ENCODE data around the gene MRPL39. TPM values are rescaled to one million over a fixed set of nuclear protein-coding genes. Genes with fewer than 3 reads are reported as not detected.

The MRPL39 gene
- total RNA-seq, 2 donors from 2014 or later, result 25.9 to 35.7 TPM

- Histone ChIP-seq H3K9me3 (no peaks in the 10 kb centered on the region), H3K27me3 (no peaks in the 10 kb centered on the region), H3K27ac (no peak overlapping the region), H3K4me1 (no peaks in the 10 kb centered on the region), H3K4me3 (no peak overlapping the region), H3K36me3 (peaks cover 47% of the 10 kb centered on the region)
- DNase-seq (ENCODE audit: low spot score), result no peak
- TF ChIP-seq CTCF (IDR thresholded peaks at IDR 0.05), result no peak
These were observed 17.4 kb downstream of the MRPL39 start for GRCh38 chr21:25589887-25590286.

GRCh38 chr21:25586791-25587190, 20.5 kb downstream of the MRPL39 start:
- H3K27me3 ChIP-seq, result no peaks in the 10 kb centered on the region
- H3K36me3 ChIP-seq, result peaks cover 18% of the 10 kb centered on the region

DNA sequence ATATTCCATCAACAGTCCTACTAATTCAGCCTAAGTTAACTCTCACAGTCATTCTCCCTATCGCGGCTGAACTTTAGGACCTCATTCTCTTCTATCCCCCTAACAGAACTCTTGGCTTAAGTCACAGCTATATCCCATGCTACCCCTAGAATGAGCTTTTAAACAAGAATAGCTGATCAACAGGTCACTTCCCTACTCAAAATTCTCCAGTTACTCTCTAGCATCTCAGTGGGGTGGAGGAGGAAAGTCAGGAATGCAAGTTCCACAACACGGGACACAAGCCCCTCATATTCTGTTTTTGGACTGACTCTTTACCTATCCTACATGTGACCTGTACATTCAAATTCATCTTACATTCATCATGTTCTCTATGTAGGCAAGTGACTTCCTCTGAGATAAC, 21.0 kb downstream of the MRPL39 start:
- no peak for DNase-seq (ENCODE audit: low spot score)
- Histone ChIP-seq H3K4me3 (no peak overlapping the region), H3K4me1 (no peaks in the 10 kb centered on the region), H3K27me3 (no peaks in the 10 kb centered on the region), H3K9me3 (no peaks in the 10 kb centered on the region), H3K27ac (no peak overlapping the region), H3K36me3 (peaks cover 15% of the 10 kb centered on the region)
- TF ChIP-seq CTCF (IDR thresholded peaks at IDR 0.05), result no peak

More at GRCh38 chr21:25586791-25587190, 20.5 kb downstream of the MRPL39 start:
- no peak overlapping the region for H3K27ac ChIP-seq
- H3K4me1 ChIP-seq, result no peaks in the 10 kb centered on the region
- no peak for TF ChIP-seq CTCF (IDR thresholded peaks at IDR 0.05)
- no peak overlapping the region for H3K4me3 ChIP-seq
- no peaks in the 10 kb centered on the region for H3K9me3 ChIP-seq
- DNase-seq (ENCODE audit: low spot score), result no peak

- DNase-seq (ENCODE audit: low spot score), result no peak
- no peak for TF ChIP-seq CTCF (IDR thresholded peaks at IDR 0.05)
- H3K36me3 ChIP-seq, result peaks cover 15% of the 10 kb centered on the region
- no peaks in the 10 kb centered on the region for H3K4me1 ChIP-seq
- H3K4me3 ChIP-seq, result no peak overlapping the region
- no peaks in the 10 kb centered on the region for H3K9me3 ChIP-seq
- no peaks in the 10 kb centered on the region for H3K27me3 ChIP-seq
- no peak overlapping the region for H3K27ac ChIP-seq
These were observed 22.2 kb downstream of the MRPL39 start for GRCh38 chr21:25584833-25585676.

DNA sequence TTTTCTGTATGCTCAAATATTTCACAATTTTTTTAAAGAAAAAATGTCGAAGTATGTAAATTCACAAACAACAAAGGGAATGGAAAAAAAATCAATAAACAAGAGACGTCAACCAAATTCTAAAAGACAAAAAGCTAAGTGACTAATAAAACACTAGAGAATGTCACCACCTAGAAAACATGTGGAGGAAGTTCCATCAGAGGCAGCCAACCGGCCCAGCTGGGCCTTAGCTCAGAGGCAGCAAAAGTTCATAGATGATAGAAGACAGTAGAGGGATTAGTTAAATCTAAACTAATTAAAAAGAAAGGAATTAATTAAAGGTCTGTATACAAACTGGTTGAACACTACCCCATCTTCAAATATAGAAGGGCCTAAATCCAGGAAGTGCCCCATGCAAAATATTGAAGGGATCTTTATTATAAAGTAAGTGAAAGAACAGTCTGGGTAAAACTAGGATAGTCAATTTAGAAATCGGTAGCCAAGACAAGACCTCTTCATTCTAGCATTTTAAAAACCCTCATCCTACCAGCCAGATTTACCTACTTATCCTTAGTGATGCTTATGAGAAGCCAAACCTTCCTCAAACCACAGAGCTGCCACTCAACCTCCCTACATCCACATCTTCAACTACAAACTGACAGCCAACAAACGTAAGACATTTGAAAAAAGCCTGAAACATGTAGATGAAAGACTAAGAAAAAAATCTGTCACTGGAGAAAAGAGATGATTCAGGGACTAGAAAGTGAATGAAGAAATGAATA, 23.7 kb downstream of the MRPL39 start:
- H3K4me3 ChIP-seq, result no peak overlapping the region
- DNase-seq (ENCODE audit: low spot score), result no peak
- no peaks in the 10 kb centered on the region for H3K4me1 ChIP-seq
- no peaks in the 10 kb centered on the region for H3K9me3 ChIP-seq
- H3K36me3 ChIP-seq, result peaks cover 15% of the 10 kb centered on the region
- H3K27me3 ChIP-seq, result no peaks in the 10 kb centered on the region
- H3K27ac ChIP-seq, result no peak overlapping the region
- TF ChIP-seq CTCF (IDR thresholded peaks at IDR 0.05), result no peak
